Spinal cord (tissue), 10 donors: ENCODE results near the gene THOC6. TPM values are rescaled to one million over a fixed set of nuclear protein-coding genes. Genes with fewer than 3 reads are reported as not detected.
"Not testable (repeated sequence)": the region's sequence is repeated elsewhere in the genome, so short reads cannot be mapped to it uniquely, and the experiment has no call there.

Source experiments
- DNase-seq, 6 donors: peaks; one replicate each; pipeline versions ENCODE4 v3.0.0 to v3.0.0-alpha.2; 2013 to 2015; ENCODE audit warnings: low spot score in 6 of 6, low read depth in 4 of 6
- H3K27ac ChIP-seq: one replicate; pipeline ENCODE4 v1.5.1; 2013; ENCODE audit warnings: low read depth, low read length, control low read depth
- H3K27me3 ChIP-seq: one replicate; pipeline ENCODE4 v1.6.1; 2013; ENCODE audit warnings: low read length; ENCODE audit not compliant: control insufficient read depth, insufficient read depth
- H3K36me3 ChIP-seq: one replicate; pipeline ENCODE4 v1.6.1; 2013; ENCODE audit warnings: low read length; ENCODE audit not compliant: control insufficient read depth, insufficient read depth
- H3K4me1 ChIP-seq: one replicate; pipeline ENCODE4 v1.6.1; 2013; ENCODE audit warnings: low read length; ENCODE audit not compliant: control insufficient read depth, insufficient read depth
- H3K4me3 ChIP-seq: one replicate; pipeline ENCODE4 v1.5.1; 2013; ENCODE audit warnings: low read depth, low read length, control low read depth
- H3K9me3 ChIP-seq: one replicate; pipeline ENCODE4 v1.6.1; 2013; ENCODE audit warnings: low read length; ENCODE audit not compliant: control insufficient read depth, insufficient read depth
- WGBS: methylation state at CpG from one replicate; pipeline ENCODE4 v1.1.5; 2013; ENCODE audit warnings: missing lambda C conversion rate; ENCODE audit not compliant: insufficient coverage; 5-methylcytosine and 5-hydroxymethylcytosine counted together
- polyA plus RNA-seq, 2 donors: library from polyadenylated mRNA; unstranded; fragments of 120-200 nt; gene quantifications; one replicate each; pipeline ENCODE4 v1.2.1, GENCODE V29; 2013; ENCODE audit not compliant: insufficient read length in 2 of 2
- total RNA-seq, 2 donors: library from RNA; depleted of rRNA in 1 of 2; stranded (reverse); fragments of 120-200 nt in 1 of 2; fragments of >200 nt in 1 of 2; gene quantifications; one replicate each; pipeline versions ENCODE4 v1.2.3 to v1.2.4, GENCODE V29; 2013 to 2014
- donor health status: healthy.

Gene THOC6
- total and polyA plus RNA-seq, 4 donors, result 7.2 to 18.7 (median 14.6) TPM

GRCh38 chr16:3051009-3051408, 27.2 kb downstream of the THOC6 start:
- 68% methylated on average over 2 of the region's 4 CpGs for WGBS
- H3K9me3 ChIP-seq, result no peaks in the 10 kb centered on the region
- no peak overlapping the region for H3K27ac ChIP-seq
- H3K36me3 ChIP-seq, result peaks cover 16% of the 10 kb centered on the region
- H3K4me3 ChIP-seq, result no peak overlapping the region
- H3K27me3 ChIP-seq, result peaks cover 40% of the 10 kb centered on the region
- no peak for DNase-seq
- H3K4me1 ChIP-seq, result peaks cover 10% of the 10 kb centered on the region

- WGBS, result 82% methylated on average over 4 of the region's 9 CpGs
- H3K36me3 ChIP-seq, result peaks cover 20% of the 10 kb centered on the region
- H3K27ac ChIP-seq, result no peak overlapping the region
- H3K9me3 ChIP-seq, result no peaks in the 10 kb centered on the region
- no peak overlapping the region for H3K4me3 ChIP-seq
- H3K4me1 ChIP-seq, result peaks cover 6% of the 10 kb centered on the region
- peaks cover 36% of the 10 kb centered on the region for H3K27me3 ChIP-seq
- no peak for DNase-seq
These were observed 27.7 kb downstream of the THOC6 start for GRCh38 chr16:3051494-3051893.

DNA sequence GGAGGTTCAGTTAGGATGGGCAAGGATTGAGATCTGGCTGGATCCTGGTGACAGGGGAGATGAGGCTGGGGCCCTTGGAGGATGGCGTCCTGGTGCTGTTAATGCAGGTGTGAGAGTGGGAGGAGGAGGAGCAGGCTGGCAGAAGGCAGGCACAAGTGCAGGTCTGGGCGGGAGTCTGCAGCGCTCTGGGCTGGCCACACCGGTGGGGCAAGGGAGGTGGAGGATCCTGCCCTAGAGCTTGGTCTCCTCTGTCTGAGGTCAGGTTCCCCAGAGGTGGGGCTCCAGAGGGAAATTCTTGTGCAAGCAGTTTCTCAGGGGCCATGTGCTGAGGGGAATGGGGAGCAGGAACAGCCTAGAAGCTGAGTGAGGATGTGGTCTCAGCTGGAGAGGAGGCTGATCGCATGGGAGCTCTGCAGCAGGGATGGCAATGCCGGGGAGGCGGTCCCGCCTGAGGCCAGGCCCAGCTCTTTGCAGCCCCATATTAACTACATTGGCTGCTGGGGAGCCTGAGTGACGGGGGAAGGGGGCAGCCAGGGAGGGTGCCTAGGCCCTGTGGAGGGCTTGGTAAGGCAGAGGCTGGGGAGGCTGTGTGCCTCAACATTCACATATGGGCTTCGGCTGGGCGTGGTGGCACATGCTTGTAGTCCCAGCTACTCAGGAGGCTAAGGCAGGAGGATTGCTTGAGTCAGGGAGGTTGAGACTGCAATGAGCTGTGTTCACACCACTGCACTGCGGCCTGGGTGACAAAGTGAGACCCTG, 28.9 kb downstream of the THOC6 start:
- DNase-seq, H3K4me1 ChIP-seq, H3K27ac ChIP-seq, H3K9me3 ChIP-seq, H3K4me3 ChIP-seq: not testable (repeated sequence)
- Histone ChIP-seq H3K27me3 (peaks cover 24% of the 10 kb centered on the region), H3K36me3 (peaks cover 29% of the 10 kb centered on the region)
- WGBS, result no CpG with 5 or more reads among the region's 12 CpGs

GRCh38 chr16:3053330-3053710, 29.5 kb downstream of the THOC6 start:
- not testable (repeated sequence) for H3K9me3 ChIP-seq, H3K4me3 ChIP-seq, H3K27ac ChIP-seq, DNase-seq
- H3K27me3 ChIP-seq, result peaks cover 19% of the 10 kb centered on the region
- H3K36me3 ChIP-seq, result peaks cover 29% of the 10 kb centered on the region
- H3K4me1 ChIP-seq, result peaks cover 12% of the 10 kb centered on the region
- 90% methylated on average over 6 of the region's 13 CpGs for WGBS

- DNase-seq, result no peak
- Histone ChIP-seq H3K36me3 (peaks cover 29% of the 10 kb centered on the region), H3K9me3 (no peaks in the 10 kb centered on the region), H3K27ac (no peak overlapping the region), H3K4me1 (peaks cover 22% of the 10 kb centered on the region), H3K27me3 (peaks cover 2% of the 10 kb centered on the region), H3K4me3 (no peak overlapping the region)
- WGBS, result 79% methylated on average over 15 of the region's 17 CpGs
These were observed 31.3 kb downstream of the THOC6 start for GRCh38 chr16:3054965-3055733.

GRCh38 chr16:3055734-3056115, 31.9 kb downstream of the THOC6 start:
- WGBS, result 18% methylated on average over 9 of the region's 9 CpGs
- H3K27ac ChIP-seq, H3K9me3 ChIP-seq, H3K27me3 ChIP-seq, H3K4me3 ChIP-seq: not testable (repeated sequence)
- Histone ChIP-seq H3K4me1 (peaks cover 22% of the 10 kb centered on the region), H3K36me3 (peaks cover 29% of the 10 kb centered on the region)
- peak in 1 of 6 donors; percentile 12 for DNase-seq

DNA sequence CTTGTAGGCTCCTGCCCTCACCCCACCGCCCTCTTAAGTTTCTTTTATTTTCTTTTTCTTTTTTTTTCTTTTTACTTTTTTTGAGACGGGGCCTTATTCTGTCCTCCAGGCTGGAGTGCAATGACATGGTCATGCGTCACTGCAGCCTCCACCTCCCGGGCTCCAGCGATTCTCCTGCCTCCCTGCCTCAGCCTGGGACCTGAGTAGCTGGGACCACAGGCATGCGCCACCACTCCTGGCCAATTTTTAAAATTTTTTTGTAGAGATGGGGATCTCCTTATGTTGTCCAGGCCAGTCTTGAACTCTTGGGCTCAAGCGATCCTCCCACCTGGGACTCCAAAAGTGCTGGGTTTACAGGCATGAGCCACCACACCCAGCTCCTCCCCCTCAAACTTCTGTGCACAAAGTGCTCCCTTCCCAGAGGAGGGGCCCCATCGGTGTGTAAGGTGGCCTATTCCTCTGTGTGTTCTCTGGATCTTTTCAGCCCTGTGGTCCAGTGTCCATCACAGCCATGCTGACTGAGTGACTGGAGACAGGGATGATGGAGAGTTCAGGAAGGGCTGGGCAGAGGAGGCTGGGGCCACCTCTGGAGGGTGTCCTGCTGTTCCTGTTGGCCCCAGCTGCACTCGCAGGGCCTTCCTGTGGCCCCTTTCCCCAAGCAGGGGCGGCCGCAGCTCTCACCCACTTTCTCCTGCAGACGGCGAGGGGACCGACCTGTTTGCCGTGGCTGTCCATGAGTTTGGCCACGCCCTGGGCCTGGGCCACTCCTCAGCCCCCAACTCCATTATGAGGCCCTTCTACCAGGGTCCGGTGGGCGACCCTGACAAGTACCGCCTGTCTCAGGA, 32.7 kb downstream of the THOC6 start:
- no peak for DNase-seq
- no peaks in the 10 kb centered on the region for H3K9me3 ChIP-seq
- WGBS, result 83% methylated on average over 8 of the region's 19 CpGs
- no peaks in the 10 kb centered on the region for H3K27me3 ChIP-seq
- H3K36me3 ChIP-seq, result peaks cover 29% of the 10 kb centered on the region
- H3K4me3 ChIP-seq, result no peak overlapping the region
- peaks cover 22% of the 10 kb centered on the region for H3K4me1 ChIP-seq
- H3K27ac ChIP-seq, result no peak overlapping the region

- peak overlapping the region; percentile 24 for H3K4me3 ChIP-seq
- peaks cover 29% of the 10 kb centered on the region for H3K36me3 ChIP-seq
- no peak for DNase-seq
- WGBS, result 92% methylated on average over 14 of the region's 22 CpGs
- no peaks in the 10 kb centered on the region for H3K9me3 ChIP-seq
- H3K4me1 ChIP-seq, result peaks cover 22% of the 10 kb centered on the region
- no peaks in the 10 kb centered on the region for H3K27me3 ChIP-seq
- H3K27ac ChIP-seq, result no peak overlapping the region
These were observed 33.6 kb downstream of the THOC6 start for GRCh38 chr16:3057181-3058138.
